Uterus (tissue), 2 donors: Measurements from ENCODE around the gene HAUS8.

ENCODE experiments used
- POLR2A ChIP-seq, 2 donors: fragments of 450-650 bp; IDR thresholded peaks; one replicate each; pipeline ENCODE4 v1.6.1; 2016; ENCODE audit warnings: antibody characterized with exemption in 2 of 2, mild to moderate bottlenecking in 1 of 2, moderate library complexity in 1 of 2
- TF ChIP-seq, protein P1 (sequence below), 4 experiments: fragments of 200-600 bp in 2 of 4; fragments of 450-650 bp in 2 of 4; sonication (generic) in 2 of 4; IDR thresholded peaks; one replicate each; pipeline ENCODE4 v1.5.1; 2016 to 2019; ENCODE audit warnings: antibody characterized with exemption in 4 of 4, mild to moderate bottlenecking in 2 of 4, moderate library complexity in 1 of 4

GRCh38 chr19:17098326-17098725 lies 23.1 kb upstream of the HAUS8 start:
- TF ChIP-seq, protein P1, sequence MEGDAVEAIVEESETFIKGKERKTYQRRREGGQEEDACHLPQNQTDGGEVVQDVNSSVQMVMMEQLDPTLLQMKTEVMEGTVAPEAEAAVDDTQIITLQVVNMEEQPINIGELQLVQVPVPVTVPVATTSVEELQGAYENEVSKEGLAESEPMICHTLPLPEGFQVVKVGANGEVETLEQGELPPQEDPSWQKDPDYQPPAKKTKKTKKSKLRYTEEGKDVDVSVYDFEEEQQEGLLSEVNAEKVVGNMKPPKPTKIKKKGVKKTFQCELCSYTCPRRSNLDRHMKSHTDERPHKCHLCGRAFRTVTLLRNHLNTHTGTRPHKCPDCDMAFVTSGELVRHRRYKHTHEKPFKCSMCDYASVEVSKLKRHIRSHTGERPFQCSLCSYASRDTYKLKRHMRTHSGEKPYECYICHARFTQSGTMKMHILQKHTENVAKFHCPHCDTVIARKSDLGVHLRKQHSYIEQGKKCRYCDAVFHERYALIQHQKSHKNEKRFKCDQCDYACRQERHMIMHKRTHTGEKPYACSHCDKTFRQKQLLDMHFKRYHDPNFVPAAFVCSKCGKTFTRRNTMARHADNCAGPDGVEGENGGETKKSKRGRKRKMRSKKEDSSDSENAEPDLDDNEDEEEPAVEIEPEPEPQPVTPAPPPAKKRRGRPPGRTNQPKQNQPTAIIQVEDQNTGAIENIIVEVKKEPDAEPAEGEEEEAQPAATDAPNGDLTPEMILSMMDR (IDR thresholded peaks at IDR 0.05), result no peak
- TF ChIP-seq POLR2A (IDR thresholded peaks at IDR 0.05), result no peak
